ENCODE data around the gene CTDSP1.

DNA sequence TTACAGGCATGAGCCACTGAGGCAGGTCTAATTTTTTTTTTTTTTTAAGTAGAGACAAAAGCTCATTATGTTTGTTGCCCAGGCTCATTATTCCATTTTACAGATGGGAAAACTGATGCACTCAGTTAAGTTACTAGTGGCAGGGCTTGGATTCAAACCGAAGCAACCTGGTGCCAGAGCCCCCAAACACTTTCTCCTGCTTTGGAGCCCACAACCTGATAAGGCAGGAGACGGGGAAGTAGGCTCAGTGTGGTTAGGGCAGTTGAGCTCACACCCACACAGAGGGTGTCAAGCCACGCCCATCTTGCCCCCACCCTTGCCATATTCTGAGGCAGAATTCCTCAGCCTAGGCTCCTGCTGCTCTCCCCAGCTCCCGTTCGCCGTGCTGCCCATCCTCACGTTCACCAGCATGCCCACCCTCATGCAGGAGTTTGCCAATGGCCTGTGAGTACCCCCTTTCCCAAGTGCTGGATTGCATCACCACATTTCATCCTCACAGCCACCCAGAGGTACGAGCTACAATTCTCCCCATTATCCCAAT, 5.8 kb upstream of the CTDSP1 start:
- TF ChIP-seq, protein P1, sequence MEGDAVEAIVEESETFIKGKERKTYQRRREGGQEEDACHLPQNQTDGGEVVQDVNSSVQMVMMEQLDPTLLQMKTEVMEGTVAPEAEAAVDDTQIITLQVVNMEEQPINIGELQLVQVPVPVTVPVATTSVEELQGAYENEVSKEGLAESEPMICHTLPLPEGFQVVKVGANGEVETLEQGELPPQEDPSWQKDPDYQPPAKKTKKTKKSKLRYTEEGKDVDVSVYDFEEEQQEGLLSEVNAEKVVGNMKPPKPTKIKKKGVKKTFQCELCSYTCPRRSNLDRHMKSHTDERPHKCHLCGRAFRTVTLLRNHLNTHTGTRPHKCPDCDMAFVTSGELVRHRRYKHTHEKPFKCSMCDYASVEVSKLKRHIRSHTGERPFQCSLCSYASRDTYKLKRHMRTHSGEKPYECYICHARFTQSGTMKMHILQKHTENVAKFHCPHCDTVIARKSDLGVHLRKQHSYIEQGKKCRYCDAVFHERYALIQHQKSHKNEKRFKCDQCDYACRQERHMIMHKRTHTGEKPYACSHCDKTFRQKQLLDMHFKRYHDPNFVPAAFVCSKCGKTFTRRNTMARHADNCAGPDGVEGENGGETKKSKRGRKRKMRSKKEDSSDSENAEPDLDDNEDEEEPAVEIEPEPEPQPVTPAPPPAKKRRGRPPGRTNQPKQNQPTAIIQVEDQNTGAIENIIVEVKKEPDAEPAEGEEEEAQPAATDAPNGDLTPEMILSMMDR (IDR thresholded peaks at IDR 0.05), result no peak
- no peak for TF ChIP-seq ZFX (IDR thresholded peaks at IDR 0.05; ENCODE audit: borderline replicate concordance)

Measured in 22Rv1 (cell line).